Hepatocyte (in vitro differentiated cells): ENCODE data around the gene CYP27A1. TPM values are rescaled to one million over a fixed set of nuclear protein-coding genes. Genes with fewer than 3 reads are reported as not detected.

Source experiments
- DNase-seq: peaks from one replicate; pipeline ENCODE4 v3.0.0-alpha.2; 2016; ENCODE audit warnings: low spot score
- H2AFZ ChIP-seq: fragments of 200-600 bp; sonication (generic); 2 replicates; pipeline ENCODE4 v1.6.0; 2016; ENCODE audit warnings: antibody characterized with exemption, mild to moderate bottlenecking
- H3K27ac ChIP-seq: fragments of 200-600 bp; sonication (generic); 2 replicates; pipeline ENCODE4 v1.5.1; 2016; ENCODE audit warnings: mild to moderate bottlenecking
- H3K27me3 ChIP-seq: fragments of 200-600 bp; sonication (generic); 2 replicates; pipeline ENCODE4 v1.6.1; 2016
- H3K36me3 ChIP-seq: fragments of 200-600 bp; sonication (generic); replicated peaks from 2 replicates; pipeline ENCODE4 v1.5.1; 2016; ENCODE audit warnings: low read depth; ENCODE audit not compliant: insufficient read depth
- H3K4me1 ChIP-seq: fragments of 200-600 bp; sonication (generic); 2 replicates; pipeline ENCODE4 v1.5.1; 2016; ENCODE audit warnings: mild to moderate bottlenecking, moderate library complexity; ENCODE audit not compliant: insufficient read depth
- H3K4me2 ChIP-seq: fragments of 200-600 bp; sonication (generic); 2 replicates; pipeline ENCODE4 v1.6.0; 2016
- H3K4me3 ChIP-seq: fragments of 200-600 bp; sonication (generic); 2 replicates; pipeline ENCODE4 v1.5.1; 2016; ENCODE audit warnings: mild to moderate bottlenecking
- H3K79me2 ChIP-seq: fragments of 200-600 bp; sonication (generic); 2 replicates; pipeline ENCODE4 v1.6.0; 2017; ENCODE audit warnings: mild to moderate bottlenecking
- H3K9me2 ChIP-seq: fragments of 200-600 bp; sonication (generic); replicated peaks from 2 replicates; pipeline ENCODE4 v1.6.0; 2017; ENCODE audit warnings: mild to moderate bottlenecking; ENCODE audit not compliant: insufficient read depth
- H3K9me3 ChIP-seq: fragments of 200-600 bp; sonication (generic); 2 replicates; pipeline ENCODE4 v1.5.1; 2016; ENCODE audit warnings: low read depth, mild to moderate bottlenecking
- H4K20me1 ChIP-seq: fragments of 200-600 bp; sonication (generic); 2 replicates; pipeline ENCODE4 v1.6.0; 2016; ENCODE audit warnings: mild to moderate bottlenecking; ENCODE audit not compliant: insufficient read depth, poor library complexity, severe bottlenecking
- EZH2 ChIP-seq: fragments of 200-600 bp; sonication (generic); IDR thresholded peaks from 2 replicates; pipeline ENCODE4 v1.6.1; 2016; ENCODE audit warnings: antibody characterized with exemption, mild to moderate bottlenecking, borderline replicate concordance
- EZH2phosphoT487 ChIP-seq: fragments of 200-600 bp; sonication (generic); IDR thresholded peaks from one replicate; pipeline ENCODE4 v1.6.1; 2018; ENCODE audit warnings: antibody characterized with exemption, mild to moderate bottlenecking, low read depth, moderate library complexity; ENCODE audit not compliant: unreplicated experiment, severe bottlenecking
- whole genome bisulfite sequencing: methylation state at CpG from one replicate; pipeline ENCODE4 v1.1.6; 2016; ENCODE audit warnings: low lambda C conversion rate; ENCODE audit errors: missing lambda C conversion rate; 5-methylcytosine and 5-hydroxymethylcytosine counted together
- polyA plus RNA-seq: library from polyadenylated mRNA; unstranded; fragments of >200 nt; fragmentation: Nextera tagmentation; extraction: Ambion mirVana; gene quantifications from 2 replicates; pipeline ENCODE4 v1.2.1, GENCODE V29; 2016
- total RNA-seq: library from RNA; depleted of rRNA; stranded (reverse); fragments of >200 nt; gene quantifications from 2 replicates; pipeline ENCODE4 v1.2.3, GENCODE V29; 2014
- TF ChIP-seq, protein P1 (sequence below): fragments of 200-600 bp; sonication (generic); IDR thresholded peaks from 2 replicates; pipeline ENCODE4 v1.5.1; 2016; ENCODE audit warnings: antibody characterized with exemption, mild to moderate bottlenecking; ENCODE audit not compliant: poor library complexity

Gene CYP27A1
- total and polyA plus RNA-seq, 2 experiments from 2014 or later: 34.5 to 44.8 TPM

DNA sequence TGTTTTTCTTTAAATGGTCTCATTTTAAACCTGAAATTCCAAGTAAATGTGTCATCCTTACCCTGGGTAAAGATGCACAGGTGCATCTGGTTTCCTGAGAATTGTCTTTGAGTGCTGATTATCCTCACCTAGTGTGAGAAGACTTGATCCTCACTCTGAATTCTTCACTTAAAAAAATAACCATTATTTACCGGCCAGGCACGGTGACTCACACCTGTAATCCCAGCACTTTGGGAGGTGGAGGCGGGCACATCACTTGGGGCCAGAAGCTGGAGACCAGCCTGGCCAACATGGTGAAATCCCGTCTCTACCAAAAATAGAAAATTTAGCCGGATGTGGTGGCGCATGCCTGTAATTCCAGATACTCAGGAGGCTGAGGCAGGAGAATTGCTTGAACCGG, 67.8 kb downstream of the CYP27A1 start:
- no peaks in the 10 kb centered on the region for H3K36me3 ChIP-seq
- no peak overlapping the region for H2AFZ ChIP-seq
- no peak overlapping the region for H3K27ac ChIP-seq
- 72% methylated on average over 7 of the region's 7 CpGs for WGBS
- H3K9me3 ChIP-seq: no peaks in the 10 kb centered on the region
- H3K27me3 ChIP-seq: peaks cover 12% of the 10 kb centered on the region
- no peak for DNase-seq
- H4K20me1 ChIP-seq: no peaks in the 10 kb centered on the region
- TF ChIP-seq EZH2phosphoT487 (no peak), EZH2 (no peak)
- TF ChIP-seq, protein P1, sequence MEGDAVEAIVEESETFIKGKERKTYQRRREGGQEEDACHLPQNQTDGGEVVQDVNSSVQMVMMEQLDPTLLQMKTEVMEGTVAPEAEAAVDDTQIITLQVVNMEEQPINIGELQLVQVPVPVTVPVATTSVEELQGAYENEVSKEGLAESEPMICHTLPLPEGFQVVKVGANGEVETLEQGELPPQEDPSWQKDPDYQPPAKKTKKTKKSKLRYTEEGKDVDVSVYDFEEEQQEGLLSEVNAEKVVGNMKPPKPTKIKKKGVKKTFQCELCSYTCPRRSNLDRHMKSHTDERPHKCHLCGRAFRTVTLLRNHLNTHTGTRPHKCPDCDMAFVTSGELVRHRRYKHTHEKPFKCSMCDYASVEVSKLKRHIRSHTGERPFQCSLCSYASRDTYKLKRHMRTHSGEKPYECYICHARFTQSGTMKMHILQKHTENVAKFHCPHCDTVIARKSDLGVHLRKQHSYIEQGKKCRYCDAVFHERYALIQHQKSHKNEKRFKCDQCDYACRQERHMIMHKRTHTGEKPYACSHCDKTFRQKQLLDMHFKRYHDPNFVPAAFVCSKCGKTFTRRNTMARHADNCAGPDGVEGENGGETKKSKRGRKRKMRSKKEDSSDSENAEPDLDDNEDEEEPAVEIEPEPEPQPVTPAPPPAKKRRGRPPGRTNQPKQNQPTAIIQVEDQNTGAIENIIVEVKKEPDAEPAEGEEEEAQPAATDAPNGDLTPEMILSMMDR: no peak
- H3K9me2 ChIP-seq: no peaks in the 10 kb centered on the region
- no peaks in the 10 kb centered on the region for H3K4me1 ChIP-seq
- no peak overlapping the region for H3K4me2 ChIP-seq
- no peaks in the 10 kb centered on the region for H3K79me2 ChIP-seq
- no peak overlapping the region for H3K4me3 ChIP-seq

DNA sequence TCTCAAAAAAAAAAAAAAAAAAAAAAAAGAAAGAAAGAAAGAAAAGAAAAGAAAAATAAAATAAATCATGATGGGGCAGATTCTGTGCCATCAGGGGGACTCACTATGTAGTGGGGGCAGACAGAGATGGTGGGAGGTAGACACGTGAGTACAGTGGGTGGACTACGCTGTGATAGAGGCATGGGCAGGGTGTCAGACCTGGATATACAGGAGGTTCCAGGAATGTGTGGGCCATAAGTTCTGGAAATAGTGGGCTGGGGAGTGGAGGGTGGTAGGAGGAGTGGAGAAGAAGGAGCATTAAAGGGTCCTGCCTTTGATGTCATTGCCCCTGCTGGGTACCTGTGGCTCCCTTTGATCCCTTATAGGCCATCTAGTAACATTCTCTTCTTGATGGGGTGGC, 68.8 kb downstream of the CYP27A1 start:
- Histone ChIP-seq H3K79me2 (no peaks in the 10 kb centered on the region), H3K27ac (no peak overlapping the region), H3K4me2 (no peak overlapping the region), H3K4me1 (no peaks in the 10 kb centered on the region), H3K4me3 (no peak overlapping the region), H4K20me1 (no peaks in the 10 kb centered on the region), H3K36me3 (no peaks in the 10 kb centered on the region), H3K9me3 (no peaks in the 10 kb centered on the region), H3K27me3 (peaks cover 22% of the 10 kb centered on the region), H2AFZ (no peak overlapping the region), H3K9me2 (no peaks in the 10 kb centered on the region)
- 89% methylated on average over 2 of the region's 2 CpGs for WGBS
- no peak for TF ChIP-seq EZH2
- TF ChIP-seq, protein P1: no peak
- TF ChIP-seq EZH2phosphoT487: no peak
- DNase-seq: no peak

DNA sequence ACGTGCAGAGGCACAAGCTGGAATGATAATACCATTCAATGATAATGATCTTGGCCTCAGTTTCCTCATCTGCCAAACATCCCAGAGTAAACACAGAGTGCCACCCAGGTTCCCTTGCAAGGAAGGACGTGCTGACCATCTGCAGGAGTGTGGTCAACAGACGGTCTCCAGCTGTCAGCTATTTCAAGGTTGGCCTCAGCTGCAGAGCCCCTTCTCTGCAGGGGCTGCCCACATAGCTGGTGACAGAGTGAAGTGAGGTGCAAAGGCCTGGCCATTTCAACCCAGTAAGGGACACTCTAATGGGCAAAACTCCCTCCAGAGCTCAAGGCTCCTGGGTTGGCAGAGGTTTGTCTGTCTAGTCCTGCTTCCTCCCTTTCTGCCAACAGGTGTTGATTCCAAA, 69.3 kb downstream of the CYP27A1 start:
- TF ChIP-seq, protein P1: no peak
- no peak for TF ChIP-seq EZH2phosphoT487
- TF ChIP-seq EZH2: no peak
- no peak for DNase-seq
- Histone ChIP-seq H3K36me3 (no peaks in the 10 kb centered on the region), H3K4me3 (no peak overlapping the region), H2AFZ (no peak overlapping the region), H3K4me1 (no peaks in the 10 kb centered on the region), H3K27ac (no peak overlapping the region), H3K79me2 (no peaks in the 10 kb centered on the region), H3K9me3 (no peaks in the 10 kb centered on the region), H3K9me2 (no peaks in the 10 kb centered on the region), H4K20me1 (no peaks in the 10 kb centered on the region), H3K4me2 (no peak overlapping the region), H3K27me3 (peaks cover 27% of the 10 kb centered on the region)
- WGBS: 64% methylated on average over 3 of the region's 3 CpGs
